ENCODE data around the gene SREK1IP1. TPM values are rescaled to one million over a fixed set of nuclear protein-coding genes. Genes with fewer than 3 reads are reported as not detected.

The SREK1IP1 gene
- total RNA-seq, 1 experiment from 2014 or later, result 21.9 TPM

- no peak overlapping the region for H3K4me3 ChIP-seq (ENCODE audit: low read depth, low read length)
- no peaks in the 10 kb centered on the region for H3K9me3 ChIP-seq
- Mint-ChIP-seq H3K27ac (ENCODE audit: unreplicated experiment) (no peak overlapping the region), H3K27me3 (ENCODE audit: insufficient read depth, unreplicated experiment) (peaks cover 6% of the 10 kb centered on the region), H3K36me3 (ENCODE audit: insufficient read depth, unreplicated experiment) (no peaks in the 10 kb centered on the region), H3K9me3 (ENCODE audit: unreplicated experiment) (no peaks in the 10 kb centered on the region), H3K4me1 (ENCODE audit: low read depth, unreplicated experiment) (no peaks in the 10 kb centered on the region), H3K4me3 (ENCODE audit: unreplicated experiment) (no peak overlapping the region)
- no TSS peak for BruUV-seq (replicated peaks)
- no peak for DNase-seq
- ChIA-PET CTCF (no interaction called here), POLR2A (no interaction called here)
- no peak for TF ChIP-seq CTCF (IDR thresholded peaks at IDR 0.05; ENCODE audit: insufficient read depth in 1 of 2, low read depth in 1 of 2, low read length in 1 of 2, severe bottlenecking in 1 of 2, unreplicated experiment in 1 of 2)
- H3K4me1 ChIP-seq, result no peaks in the 10 kb centered on the region
- H3K27me3 ChIP-seq (replicated peaks; ENCODE audit: control insufficient read depth, insufficient read depth, low read length), result no peaks in the 10 kb centered on the region; the same call in 1 of the 2 replicates
- intact Hi-C loops (cut with micrococcal nuclease; ENCODE audit: unreplicated experiment), result no loop called here
- no peaks in the 10 kb centered on the region for H3K36me3 ChIP-seq (ENCODE audit: control insufficient read depth, insufficient read depth, low read length)
Observed at GRCh38 chr5:64688391-64688790, 80.1 kb downstream of the SREK1IP1 start.

- DNase-seq, result no peak
- H3K4me3 Mint-ChIP-seq (ENCODE audit: unreplicated experiment), result no peak overlapping the region
- CTCF ChIA-PET, result no interaction called here
Observed at GRCh38 chr5:64685866-64686265, 82.6 kb downstream of the SREK1IP1 start.

GRCh38 chr5:64682608-64683007, 85.9 kb downstream of the SREK1IP1 start:
- TF ChIP-seq CTCF (IDR thresholded peaks at IDR 0.05; ENCODE audit: insufficient read depth in 1 of 2, low read depth in 1 of 2, low read length in 1 of 2, severe bottlenecking in 1 of 2, unreplicated experiment in 1 of 2), result no peak
- ChIA-PET POLR2A (no interaction called here), CTCF (no interaction called here)
- Mint-ChIP-seq H3K4me3 (ENCODE audit: unreplicated experiment) (no peak overlapping the region), H3K27ac (ENCODE audit: unreplicated experiment) (no peak overlapping the region), H3K36me3 (ENCODE audit: insufficient read depth, unreplicated experiment) (no peaks in the 10 kb centered on the region), H3K4me1 (ENCODE audit: low read depth, unreplicated experiment) (no peaks in the 10 kb centered on the region), H3K9me3 (ENCODE audit: unreplicated experiment) (no peaks in the 10 kb centered on the region), H3K27me3 (ENCODE audit: insufficient read depth, unreplicated experiment) (peaks cover 3% of the 10 kb centered on the region)
- H3K4me3 ChIP-seq (ENCODE audit: low read depth, low read length), result no peak overlapping the region
- no peaks in the 10 kb centered on the region for H3K9me3 ChIP-seq
- no peaks in the 10 kb centered on the region for H3K4me1 ChIP-seq
- DNase-seq, result no peak
- H3K36me3 ChIP-seq (ENCODE audit: control insufficient read depth, insufficient read depth, low read length), result no peaks in the 10 kb centered on the region
- intact Hi-C loops (cut with micrococcal nuclease; ENCODE audit: unreplicated experiment), result no loop called here
- BruUV-seq (replicated peaks), result no TSS peak
- no peaks in the 10 kb centered on the region; the same call in 1 of the 2 replicates for H3K27me3 ChIP-seq (replicated peaks; ENCODE audit: control insufficient read depth, insufficient read depth, low read length)

More at GRCh38 chr5:64685866-64686265, 82.6 kb downstream of the SREK1IP1 start:
- Histone ChIP-seq H3K4me1 (no peaks in the 10 kb centered on the region), H3K9me3 (no peaks in the 10 kb centered on the region), H3K36me3 (ENCODE audit: control insufficient read depth, insufficient read depth, low read length) (no peaks in the 10 kb centered on the region), H3K27me3 (replicated peaks; ENCODE audit: control insufficient read depth, insufficient read depth, low read length) (no peaks in the 10 kb centered on the region; the same call in 1 of the 2 replicates), H3K4me3 (ENCODE audit: low read depth, low read length) (no peak overlapping the region)
- no TSS peak for BruUV-seq (replicated peaks)
- Mint-ChIP-seq H3K36me3 (ENCODE audit: insufficient read depth, unreplicated experiment) (no peaks in the 10 kb centered on the region), H3K9me3 (ENCODE audit: unreplicated experiment) (no peaks in the 10 kb centered on the region), H3K4me1 (ENCODE audit: low read depth, unreplicated experiment) (no peaks in the 10 kb centered on the region), H3K27me3 (ENCODE audit: insufficient read depth, unreplicated experiment) (peaks cover 6% of the 10 kb centered on the region), H3K27ac (ENCODE audit: unreplicated experiment) (no peak overlapping the region)
- intact Hi-C loops (cut with micrococcal nuclease; ENCODE audit: unreplicated experiment), result no loop called here
- no peak for TF ChIP-seq CTCF (IDR thresholded peaks at IDR 0.05; ENCODE audit: insufficient read depth in 1 of 2, low read depth in 1 of 2, low read length in 1 of 2, severe bottlenecking in 1 of 2, unreplicated experiment in 1 of 2)
- POLR2A ChIA-PET, result no interaction called here

Measured in Caco-2 (cell line).